GM12801 (cell line): ENCODE data around the gene ATG2B.

Experiments
- CTCF ChIP-seq: IDR thresholded peaks from one replicate; pipeline ENCODE4 v1.5.1; 2011; ENCODE audit warnings: control low read depth; ENCODE audit not compliant: insufficient read length; ENCODE audit errors: extremely low read depth

Gene ATG2B

GRCh38 chr14:96279564-96279963, 83.6 kb downstream of the ATG2B start:
- TF ChIP-seq CTCF, result no peak

GRCh38 chr14:96277890-96278289, 85.3 kb downstream of the ATG2B start:
- no peak for TF ChIP-seq CTCF

GRCh38 chr14:96275177-96276112, 87.7 kb downstream of the ATG2B start:
- no peak for TF ChIP-seq CTCF

GRCh38 chr14:96274543-96274942, 88.6 kb downstream of the ATG2B start:
- TF ChIP-seq CTCF, result no peak

- TF ChIP-seq CTCF, result no peak
These were observed 89.0 kb downstream of the ATG2B start for GRCh38 chr14:96274122-96274521.

- TF ChIP-seq CTCF, result no peak
These were observed 89.5 kb downstream of the ATG2B start for GRCh38 chr14:96273629-96274028.

- no peak for TF ChIP-seq CTCF
These were observed 90.2 kb downstream of the ATG2B start for GRCh38 chr14:96272777-96273473.
